ENCODE results near the gene SH3BP1. TPM values are rescaled to one million over a fixed set of nuclear protein-coding genes. Genes with fewer than 3 reads are reported as not detected.
A peak's percentile ranks its signal among the peaks of the same experiment; 100 is the strongest.

The SH3BP1 gene
- total and polyA plus RNA-seq, 2 of the 13 experiments (the other 11 are each of a cell fraction or from before 2014, with no cell fraction given): 8.4 to 18.5 TPM

DNA sequence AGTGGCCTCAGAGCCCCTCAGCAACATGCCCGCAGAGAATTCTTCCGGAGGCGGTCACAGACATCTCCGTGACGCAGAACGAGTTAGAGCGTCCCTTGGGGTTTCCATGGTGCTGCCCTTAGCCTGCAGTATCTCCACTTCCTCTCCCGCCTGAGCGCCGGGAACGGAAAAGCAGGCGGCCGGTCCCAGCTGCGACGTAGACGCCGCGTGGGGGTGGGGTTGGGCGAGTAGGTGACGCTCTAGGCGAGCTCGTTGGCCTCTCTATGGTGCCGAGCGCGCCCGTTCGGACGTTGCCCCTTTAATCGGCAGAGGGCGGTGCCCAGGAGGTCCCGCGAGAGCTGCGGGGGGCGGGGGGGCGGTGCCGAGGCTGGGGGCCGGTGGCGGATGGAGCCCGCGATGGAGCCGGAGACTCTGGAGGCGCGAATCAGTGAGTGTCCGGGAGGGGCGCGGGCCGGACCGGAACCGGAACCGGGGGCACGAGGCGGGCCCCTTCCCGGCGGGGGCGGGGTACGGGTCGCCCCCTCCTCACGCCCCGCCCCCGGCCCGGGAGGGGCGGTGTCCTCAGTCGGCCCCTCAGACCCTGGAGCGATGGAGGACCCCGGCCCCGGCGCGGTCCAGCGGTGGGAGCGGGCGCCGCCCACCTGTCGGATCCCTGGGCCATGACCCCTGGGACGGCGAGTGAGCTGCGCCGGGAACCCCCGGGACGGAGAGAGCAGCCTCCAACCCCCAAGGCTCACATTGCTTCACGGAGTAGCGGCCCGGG lies 30.8 kb upstream of the SH3BP1 start, which contains the start of gene GGA1 (continued):
- TF ChIP-seq ZNF770 (CRISPR knock-in tag; IDR thresholded peaks at IDR 0.05): peak; percentile 20; the same call in 1 of the 2 replicates
- no peak for TF ChIP-seq TAF15 (IDR thresholded peaks at IDR 0.05; ENCODE audit: low read depth, low read length, poor library complexity, severe bottlenecking)
- peak; percentile 80; the same call in 1 of the 2 replicates for TF ChIP-seq ZNF556 (CRISPR knock-in tag; IDR thresholded peaks at IDR 0.05; ENCODE audit: borderline replicate concordance)
- peak; percentile 49; the same call in 1 of the 2 replicates for TF ChIP-seq ARNTL (CRISPR knock-in tag; IDR thresholded peaks at IDR 0.05)
- peak; percentile 61; the same call in 1 of the 2 replicates for TF ChIP-seq ZBTB3 (CRISPR knock-in tag; IDR thresholded peaks at IDR 0.05; ENCODE audit: borderline replicate concordance, low read depth)
- no peak for TF ChIP-seq NFRKB (IDR thresholded peaks at IDR 0.05)
- peak; percentile 71; the same call in 1 of the 2 replicates for TF ChIP-seq GTF3A (CRISPR knock-in tag; conservative IDR thresholded peaks at IDR 0.05)
- TF ChIP-seq NAIF1 (CRISPR knock-in tag; IDR thresholded peaks at IDR 0.05; ENCODE audit: borderline replicate concordance): no peak
- TF ChIP-seq ZNF747 (CRISPR knock-in tag; IDR thresholded peaks at IDR 0.05; ENCODE audit: borderline replicate concordance): no peak
- TF ChIP-seq UBTF (CRISPR knock-in tag; IDR thresholded peaks at IDR 0.05): peak; percentile 57; the same call in 1 of the 2 replicates
- peak in 1 of 2 experiments; percentile 72; a peak in 2 of 4 replicates for TF ChIP-seq KLF16 (CRISPR knock-in tag; IDR thresholded peaks at IDR 0.05)
- TF ChIP-seq, protein P1, sequence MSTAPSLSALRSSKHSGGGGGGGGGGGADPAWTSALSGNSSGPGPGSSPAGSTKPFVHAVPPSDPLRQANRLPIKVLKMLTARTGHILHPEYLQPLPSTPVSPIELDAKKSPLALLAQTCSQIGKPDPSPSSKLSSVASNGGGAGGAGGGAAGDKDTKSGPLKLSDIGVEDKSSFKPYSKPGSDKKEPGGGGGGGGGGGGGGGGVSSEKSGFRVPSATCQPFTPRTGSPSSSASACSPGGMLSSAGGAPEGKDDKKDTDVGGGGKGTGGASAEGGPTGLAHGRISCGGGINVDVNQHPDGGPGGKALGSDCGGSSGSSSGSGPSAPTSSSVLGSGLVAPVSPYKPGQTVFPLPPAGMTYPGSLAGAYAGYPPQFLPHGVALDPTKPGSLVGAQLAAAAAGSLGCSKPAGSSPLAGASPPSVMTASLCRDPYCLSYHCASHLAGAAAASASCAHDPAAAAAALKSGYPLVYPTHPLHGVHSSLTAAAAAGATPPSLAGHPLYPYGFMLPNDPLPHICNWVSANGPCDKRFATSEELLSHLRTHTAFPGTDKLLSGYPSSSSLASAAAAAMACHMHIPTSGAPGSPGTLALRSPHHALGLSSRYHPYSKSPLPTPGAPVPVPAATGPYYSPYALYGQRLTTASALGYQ (CRISPR knock-in tag; IDR thresholded peaks at IDR 0.05): 0 out of 2 replicates have a peak, but pooled peaks have one; percentile 75
- peak; percentile 35 for TF ChIP-seq AGO1 (IDR thresholded peaks at IDR 0.05; ENCODE audit: low read depth, low read length, poor library complexity, severe bottlenecking)
- peak; percentile 1 for TF ChIP-seq SATB2 (CRISPR knock-in tag; IDR thresholded peaks at IDR 0.05)
- TF ChIP-seq TMF1 (CRISPR knock-in tag; IDR thresholded peaks at IDR 0.05; ENCODE audit: low read depth): peak; percentile 34; the same call in 1 of the 2 replicates

Data from HepG2 (cell line).